Natural killer cell (primary cell): ENCODE results near the gene MMP23B. TPM values are rescaled to one million over a fixed set of nuclear protein-coding genes. Genes with fewer than 3 reads are reported as not detected.

Experiments
- ATAC-seq, 3 donors: fragments of 150-1000 bp in 2 of 3; fragments of 200-7000 bp in 1 of 3; cut with Tn5 transposase; 1 replicate in 1 of 3; 2 replicates in 2 of 3; pipeline ENCODE4 v1.10.0; 2021; ENCODE audit warnings: mild to moderate bottlenecking in 2 of 3, moderate library complexity in 2 of 3
- DNase-seq, 2 donors: peaks; one replicate each; pipeline versions ENCODE4 v3.0.0 to v3.0.0-alpha.2; 2013 to 2021; ENCODE audit warnings: mixed read lengths in 1 of 2
- H3K27ac ChIP-seq: one replicate; pipeline ENCODE4 v1.5.1; 2013; ENCODE audit warnings: mild to moderate bottlenecking, low read length
- H3K27me3 ChIP-seq: one replicate; pipeline ENCODE4 v1.6.1; 2013; ENCODE audit warnings: low read length; ENCODE audit not compliant: control insufficient read depth, insufficient read depth
- H3K36me3 ChIP-seq: one replicate; pipeline ENCODE4 v1.6.1; 2013; ENCODE audit warnings: low read length; ENCODE audit not compliant: control insufficient read depth, insufficient read depth
- H3K4me1 ChIP-seq: one replicate; pipeline ENCODE4 v1.6.1; 2013; ENCODE audit warnings: low read length; ENCODE audit not compliant: control insufficient read depth, insufficient read depth
- H3K4me3 ChIP-seq: one replicate; pipeline ENCODE4 v1.5.1; 2013; ENCODE audit warnings: low read length
- H3K9me3 ChIP-seq: one replicate; pipeline ENCODE4 v1.6.1; 2013; ENCODE audit warnings: low read length; ENCODE audit not compliant: control insufficient read depth, insufficient read depth
- H3K27ac Mint-ChIP-seq, 2 donors: one replicate each; pipeline ENCODE4 v1.8.0; 2022; ENCODE audit warnings: mild to moderate bottlenecking in 2 of 2, mixed read lengths in 2 of 2, moderate library complexity in 1 of 2
- H3K27me3 Mint-ChIP-seq, 2 donors: one replicate each; pipeline ENCODE4 v1.8.0; 2022; ENCODE audit warnings: low read depth in 2 of 2, mixed read lengths in 2 of 2
- H3K36me3 Mint-ChIP-seq: one replicate; pipeline ENCODE4 v1.8.0; 2022; ENCODE audit warnings: mixed read lengths
- H3K4me1 Mint-ChIP-seq, 2 donors: one replicate each; pipeline ENCODE4 v1.8.0; 2022; ENCODE audit warnings: mixed read lengths in 2 of 2
- H3K4me3 Mint-ChIP-seq: one replicate; pipeline ENCODE4 v1.8.0; 2022; ENCODE audit warnings: mild to moderate bottlenecking, moderate library complexity, mixed read lengths
- H3K9me3 Mint-ChIP-seq, 2 donors: one replicate each; pipeline ENCODE4 v1.8.0; 2022; ENCODE audit warnings: mixed read lengths in 2 of 2
- CTCF ChIP-seq: fragments of 200-600 bp; IDR thresholded peaks from one replicate; pipeline ENCODE4 v1.8.0; 2022; ENCODE audit warnings: antibody characterized with exemption
- WGBS: methylation state at CpG from one replicate; pipeline ENCODE4 v1.1.7; 2013; ENCODE audit warnings: missing lambda C conversion rate; ENCODE audit not compliant: insufficient coverage; 5-methylcytosine and 5-hydroxymethylcytosine counted together
- intact Hi-C: fragments of 100-400 bp; cut with micrococcal nuclease; formaldehyde crosslinking; loops from one replicate; pipeline ENCODE4 v1.14.2; 2022
- total RNA-seq, 4 donors: library from RNA; stranded (reverse); fragments of 120-200 nt in 1 of 4; gene quantifications; one replicate each; pipeline versions ENCODE4 v1.2.3 to v1.2.4, GENCODE V29; 2013 to 2022

MMP23B gene
- total RNA-seq: 100 to 1,000 TPM in 2 of 3 donors, 10 to 100 TPM in 1; 82.9 to 130 (median 126) TPM
- total RNA-seq (2013): 22.5 TPM

GRCh38 chr1:1631782-1632420 is at the start of gene MMP23B:
MMP23B (plus strand) TSS chr1:1632173; CDS start chr1:1632219, 46 bp downstream.
- DNase-seq: peak in 1 of 2 donors; percentile 38
- no peak for TF ChIP-seq CTCF
- Mint-ChIP-seq H3K27me3 (no peaks in the 10 kb centered on the region), H3K4me3 (peak within 1 kb of the TSS; percentile 83), H3K9me3 (no peaks in the 10 kb centered on the region), H3K4me1 (peaks cover 5 to 16% of the 10 kb centered on the region in 2 donors), H3K27ac (peak within 1 kb of the TSS; percentile 93 to 96), H3K36me3 (no peaks in the 10 kb centered on the region)
- Histone ChIP-seq H3K27ac (peak within 1 kb of the TSS; percentile 90), H3K4me1 (peaks cover 29% of the 10 kb centered on the region), H3K36me3 (peaks cover 6% of the 10 kb centered on the region), H3K9me3 (no peaks in the 10 kb centered on the region), H3K27me3 (no peaks in the 10 kb centered on the region), H3K4me3 (peak within 1 kb of the TSS; percentile 42)
- WGBS: 4% methylated on average over 48 of the region's 48 CpGs
- intact Hi-C loops: no loop called here
- ATAC-seq: no peak

- H3K36me3 ChIP-seq: no peaks in the 10 kb centered on the region
- H3K4me1 Mint-ChIP-seq: no peaks in the 10 kb centered on the region
- H3K9me3 Mint-ChIP-seq: no peaks in the 10 kb centered on the region
- no peaks in the 10 kb centered on the region for H3K9me3 ChIP-seq
- peaks cover 0 to 15% of the 10 kb centered on the region in 2 donors for H3K27me3 Mint-ChIP-seq
- H3K27me3 ChIP-seq: peaks cover 2% of the 10 kb centered on the region
- H3K4me3 Mint-ChIP-seq: no peak overlapping the region
- H3K36me3 Mint-ChIP-seq: no peaks in the 10 kb centered on the region
- no peak overlapping the region for H3K27ac Mint-ChIP-seq
- no peak for TF ChIP-seq CTCF
- 76% methylated on average over 9 of the region's 9 CpGs for WGBS
- ATAC-seq (peak in 1 of 3 donors; percentile 17), DNase-seq (no peak)
- no peak overlapping the region for H3K27ac ChIP-seq
- H3K4me3 ChIP-seq: no peak overlapping the region
- intact Hi-C loops: no loop called here
- H3K4me1 ChIP-seq: no peaks in the 10 kb centered on the region
Measured at GRCh38 chr1:1582585-1583346, 49.2 kb upstream of the MMP23B start.

GRCh38 chr1:1583347-1584010 is 48.5 kb upstream of the MMP23B start:
- DNase-seq (no peak), ATAC-seq (peak in 1 of 3 donors; percentile 32)
- Histone ChIP-seq H3K27me3 (peaks cover 2% of the 10 kb centered on the region), H3K4me1 (no peaks in the 10 kb centered on the region), H3K27ac (no peak overlapping the region), H3K4me3 (no peak overlapping the region), H3K36me3 (no peaks in the 10 kb centered on the region), H3K9me3 (no peaks in the 10 kb centered on the region)
- H3K36me3 Mint-ChIP-seq: no peaks in the 10 kb centered on the region
- no peak overlapping the region for H3K4me3 Mint-ChIP-seq
- WGBS: 88% methylated on average over 22 of the region's 23 CpGs
- H3K9me3 Mint-ChIP-seq: no peaks in the 10 kb centered on the region
- no peak for TF ChIP-seq CTCF
- H3K27me3 Mint-ChIP-seq: peaks cover 0 to 15% of the 10 kb centered on the region in 2 donors
- intact Hi-C loops: no loop called here
- no peak overlapping the region for H3K27ac Mint-ChIP-seq
- H3K4me1 Mint-ChIP-seq: no peaks in the 10 kb centered on the region
